ENCODE data around the gene PRG3. TPM values are rescaled to one million over a fixed set of nuclear protein-coding genes. Genes with fewer than 3 reads are reported as not detected.

PRG3 gene
- total and polyA plus RNA-seq, 2 of the 13 experiments (the other 11 are each of a cell fraction or from before 2014, with no cell fraction given) = not detected

DNA sequence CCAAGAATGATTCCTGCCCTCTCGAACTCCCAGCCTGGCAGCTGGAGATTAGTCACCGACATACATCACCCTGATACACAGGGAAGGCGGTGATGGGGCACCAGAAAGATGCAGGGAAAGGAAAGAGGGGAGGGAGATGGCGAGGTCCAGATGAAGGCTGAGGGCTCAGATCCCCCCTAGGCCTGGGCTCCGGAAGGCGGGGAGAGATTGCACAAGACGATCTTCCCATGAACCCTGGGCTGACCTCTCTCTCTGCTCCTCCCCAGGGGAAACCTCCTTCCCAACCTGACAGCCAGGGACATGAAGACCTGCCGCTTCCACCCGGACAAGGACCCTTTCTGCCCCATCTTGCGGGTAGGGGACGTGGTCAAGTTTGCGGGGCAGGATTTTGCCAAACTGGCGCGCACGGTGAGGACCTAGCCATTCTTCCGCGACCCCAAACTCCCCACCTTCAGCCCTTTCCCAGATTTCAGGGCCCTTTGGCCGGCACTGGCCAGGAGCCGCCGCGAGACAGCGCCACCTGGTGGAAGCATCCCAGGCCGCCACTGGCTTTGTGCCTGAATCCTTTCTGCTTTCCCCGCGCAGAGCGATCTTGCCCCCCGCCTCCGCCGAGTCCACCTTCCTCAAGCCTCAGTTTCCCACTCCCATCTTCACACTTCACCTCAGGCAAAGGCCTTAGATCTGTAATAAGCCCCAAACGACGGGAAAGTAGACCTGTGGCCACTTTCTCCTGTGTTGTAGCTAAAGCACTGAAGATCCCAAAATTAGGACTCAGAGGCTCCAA, 31.3 kb downstream of the PRG3 start (continued):
- peak in 1 of 2 experiments; percentile 73; a peak in 2 of 4 replicates for TF ChIP-seq HMGXB4 (CRISPR knock-in tag; IDR thresholded peaks at IDR 0.05; ENCODE audit: borderline replicate concordance in 1 of 2, low read depth in 1 of 2)
- TF ChIP-seq, protein P1, sequence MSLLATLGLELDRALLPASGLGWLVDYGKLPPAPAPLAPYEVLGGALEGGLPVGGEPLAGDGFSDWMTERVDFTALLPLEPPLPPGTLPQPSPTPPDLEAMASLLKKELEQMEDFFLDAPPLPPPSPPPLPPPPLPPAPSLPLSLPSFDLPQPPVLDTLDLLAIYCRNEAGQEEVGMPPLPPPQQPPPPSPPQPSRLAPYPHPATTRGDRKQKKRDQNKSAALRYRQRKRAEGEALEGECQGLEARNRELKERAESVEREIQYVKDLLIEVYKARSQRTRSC (CRISPR knock-in tag; IDR thresholded peaks at IDR 0.05; ENCODE audit: low read depth) = no peak
- TF ChIP-seq, protein P2, sequence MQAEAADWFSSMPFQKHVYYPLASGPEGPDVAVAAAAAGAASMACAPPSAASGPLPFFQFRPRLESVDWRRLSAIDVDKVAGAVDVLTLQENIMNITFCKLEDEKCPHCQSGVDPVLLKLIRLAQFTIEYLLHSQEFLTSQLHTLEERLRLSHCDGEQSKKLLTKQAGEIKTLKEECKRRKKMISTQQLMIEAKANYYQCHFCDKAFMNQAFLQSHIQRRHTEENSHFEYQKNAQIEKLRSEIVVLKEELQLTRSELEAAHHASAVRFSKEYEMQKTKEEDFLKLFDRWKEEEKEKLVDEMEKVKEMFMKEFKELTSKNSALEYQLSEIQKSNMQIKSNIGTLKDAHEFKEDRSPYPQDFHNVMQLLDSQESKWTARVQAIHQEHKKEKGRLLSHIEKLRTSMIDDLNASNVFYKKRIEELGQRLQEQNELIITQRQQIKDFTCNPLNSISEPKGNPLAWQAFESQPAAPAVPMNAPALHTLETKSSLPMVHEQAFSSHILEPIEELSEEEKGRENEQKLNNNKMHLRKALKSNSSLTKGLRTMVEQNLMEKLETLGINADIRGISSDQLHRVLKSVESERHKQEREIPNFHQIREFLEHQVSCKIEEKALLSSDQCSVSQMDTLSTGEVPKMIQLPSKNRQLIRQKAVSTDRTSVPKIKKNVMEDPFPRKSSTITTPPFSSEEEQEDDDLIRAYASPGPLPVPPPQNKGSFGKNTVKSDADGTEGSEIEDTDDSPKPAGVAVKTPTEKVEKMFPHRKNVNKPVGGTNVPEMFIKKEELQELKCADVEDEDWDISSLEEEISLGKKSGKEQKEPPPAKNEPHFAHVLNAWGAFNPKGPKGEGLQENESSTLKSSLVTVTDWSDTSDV (CRISPR knock-in tag; IDR thresholded peaks at IDR 0.05) = no peak
- peak; percentile 76 for TF ChIP-seq NR2F6 (IDR thresholded peaks at IDR 0.05)
- TF ChIP-seq NR2F6 (CRISPR knock-in tag; IDR thresholded peaks at IDR 0.05) = peak; percentile 61
- TF ChIP-seq, protein P3, sequence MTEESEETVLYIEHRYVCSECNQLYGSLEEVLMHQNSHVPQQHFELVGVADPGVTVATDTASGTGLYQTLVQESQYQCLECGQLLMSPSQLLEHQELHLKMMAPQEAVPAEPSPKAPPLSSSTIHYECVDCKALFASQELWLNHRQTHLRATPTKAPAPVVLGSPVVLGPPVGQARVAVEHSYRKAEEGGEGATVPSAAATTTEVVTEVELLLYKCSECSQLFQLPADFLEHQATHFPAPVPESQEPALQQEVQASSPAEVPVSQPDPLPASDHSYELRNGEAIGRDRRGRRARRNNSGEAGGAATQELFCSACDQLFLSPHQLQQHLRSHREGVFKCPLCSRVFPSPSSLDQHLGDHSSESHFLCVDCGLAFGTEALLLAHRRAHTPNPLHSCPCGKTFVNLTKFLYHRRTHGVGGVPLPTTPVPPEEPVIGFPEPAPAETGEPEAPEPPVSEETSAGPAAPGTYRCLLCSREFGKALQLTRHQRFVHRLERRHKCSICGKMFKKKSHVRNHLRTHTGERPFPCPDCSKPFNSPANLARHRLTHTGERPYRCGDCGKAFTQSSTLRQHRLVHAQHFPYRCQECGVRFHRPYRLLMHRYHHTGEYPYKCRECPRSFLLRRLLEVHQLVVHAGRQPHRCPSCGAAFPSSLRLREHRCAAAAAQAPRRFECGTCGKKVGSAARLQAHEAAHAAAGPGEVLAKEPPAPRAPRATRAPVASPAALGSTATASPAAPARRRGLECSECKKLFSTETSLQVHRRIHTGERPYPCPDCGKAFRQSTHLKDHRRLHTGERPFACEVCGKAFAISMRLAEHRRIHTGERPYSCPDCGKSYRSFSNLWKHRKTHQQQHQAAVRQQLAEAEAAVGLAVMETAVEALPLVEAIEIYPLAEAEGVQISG (CRISPR knock-in tag; IDR thresholded peaks at IDR 0.05) = peak; percentile 84
- no peak for TF ChIP-seq ZNF431 (CRISPR knock-in tag; IDR thresholded peaks at IDR 0.05; ENCODE audit: borderline replicate concordance, low read depth)
- no peak for TF ChIP-seq SMYD3 (CRISPR knock-in tag; IDR thresholded peaks at IDR 0.05)
- TF ChIP-seq ZNF543 (CRISPR knock-in tag; IDR thresholded peaks at IDR 0.05) = no peak
- TF ChIP-seq RARA (CRISPR knock-in tag; IDR thresholded peaks at IDR 0.05) = peak; percentile 71
- TF ChIP-seq TERF1 (CRISPR knock-in tag; IDR thresholded peaks at IDR 0.05) = no peak
- TF ChIP-seq ZMAT3 (CRISPR knock-in tag; conservative IDR thresholded peaks at IDR 0.05) = 0 out of 2 replicates have a peak, but pooled peaks have one; percentile 24
- peak; percentile 37; the same call in 1 of the 2 replicates for TF ChIP-seq RXRB (CRISPR knock-in tag; IDR thresholded peaks at IDR 0.05; ENCODE audit: borderline replicate concordance)
- TF ChIP-seq ZBTB7B (CRISPR knock-in tag; IDR thresholded peaks at IDR 0.05) = 0 out of 2 replicates have a peak, but pooled peaks have one; percentile 29
- TF ChIP-seq HOXA5 (CRISPR knock-in tag; IDR thresholded peaks at IDR 0.05) = no peak

Data from HepG2 (cell line).